Activated B cell treated with CpG ODN at 0.5 μM for 24 hours (primary cell): ENCODE measurements around the gene AGER. TPM values are rescaled to one million over a fixed set of nuclear protein-coding genes. Genes with fewer than 3 reads are reported as not detected.

ENCODE experiments used
- ATAC-seq: fragments of 200-7000 bp; cut with Tn5 transposase; one replicate; pipeline ENCODE4 v1.10.0; 2021; ENCODE audit warnings: low read depth, mild to moderate bottlenecking, moderate library complexity
- CTCF ChIA-PET: fragments of 350-600 bp; sonication (Branson Sonifier 250); formaldehyde crosslinking; loops from one replicate; lab custom pipeline; 2021; ENCODE audit warnings: antibody characterized with exemption; lab: Charles Lee
- POLR2A ChIA-PET: fragments of 350-600 bp; sonication (Branson Sonifier 250); formaldehyde crosslinking; loops from one replicate; lab custom pipeline; 2021; ENCODE audit warnings: antibody characterized with exemption; lab: Charles Lee
- DNase-seq: peaks from one replicate; pipeline ENCODE4 v3.0.0; 2022
- H3K27ac Mint-ChIP-seq: one replicate; pipeline ENCODE4 v1.8.0; 2020; ENCODE audit warnings: mixed read lengths
- H3K27me3 Mint-ChIP-seq: one replicate; pipeline ENCODE4 v1.8.0; 2021; ENCODE audit warnings: mixed read lengths
- H3K36me3 Mint-ChIP-seq: one replicate; pipeline ENCODE4 v1.8.0; 2021; ENCODE audit warnings: low read depth, mixed read lengths
- H3K4me1 Mint-ChIP-seq: one replicate; pipeline ENCODE4 v1.8.0; 2021; ENCODE audit warnings: mixed read lengths
- H3K4me3 Mint-ChIP-seq: one replicate; pipeline ENCODE4 v1.8.0; 2020; ENCODE audit warnings: mild to moderate bottlenecking, mixed read lengths
- H3K9me3 Mint-ChIP-seq: one replicate; pipeline ENCODE4 v1.8.0; 2020; ENCODE audit warnings: mixed read lengths
- intact Hi-C: fragments of 100-400 bp; cut with micrococcal nuclease; formaldehyde crosslinking; loops from one replicate; pipeline ENCODE4 v1.15.1; 2024
- total RNA-seq: library from RNA; stranded (reverse); gene quantifications from 2 replicates; pipeline ENCODE4 v1.2.3, GENCODE V29; 2022
- TF ChIP-seq, protein P1 (sequence below): fragments of 200-600 bp; IDR thresholded peaks from one replicate; pipeline ENCODE4 v1.8.0; 2022; ENCODE audit warnings: antibody characterized with exemption, mild to moderate bottlenecking

AGER gene
- total RNA-seq, 1 donor from 2014 or later, result 30.8 TPM

DNA sequence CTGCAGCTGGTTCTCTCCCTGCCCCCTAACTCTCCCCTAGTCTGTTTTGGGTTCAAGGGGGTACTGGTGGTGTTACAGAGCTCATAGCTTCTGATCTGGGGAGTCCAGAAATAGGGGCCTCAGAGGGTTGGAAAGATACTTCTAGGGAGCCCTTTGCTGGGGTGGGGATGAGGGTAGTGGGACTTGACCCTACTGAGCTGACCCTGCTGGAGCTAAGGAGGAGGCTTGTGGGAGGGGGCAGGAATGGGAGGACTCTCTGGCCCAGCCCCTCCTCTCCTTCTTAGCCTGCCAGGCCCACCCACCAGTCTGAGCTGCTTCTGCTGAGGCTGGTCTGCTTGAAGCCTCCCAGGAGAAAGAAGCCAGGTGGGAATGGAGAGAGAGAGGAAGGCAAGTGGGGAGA, 19.8 kb downstream of the AGER start, which contains the start of gene EGFL8:
EGFL8 (plus strand) TSS at position 301 of the 400 bp plus-strand sequence. CDS start 1,571 bp downstream, outside the sequence.
- intact Hi-C loops, result no loop called here

DNA sequence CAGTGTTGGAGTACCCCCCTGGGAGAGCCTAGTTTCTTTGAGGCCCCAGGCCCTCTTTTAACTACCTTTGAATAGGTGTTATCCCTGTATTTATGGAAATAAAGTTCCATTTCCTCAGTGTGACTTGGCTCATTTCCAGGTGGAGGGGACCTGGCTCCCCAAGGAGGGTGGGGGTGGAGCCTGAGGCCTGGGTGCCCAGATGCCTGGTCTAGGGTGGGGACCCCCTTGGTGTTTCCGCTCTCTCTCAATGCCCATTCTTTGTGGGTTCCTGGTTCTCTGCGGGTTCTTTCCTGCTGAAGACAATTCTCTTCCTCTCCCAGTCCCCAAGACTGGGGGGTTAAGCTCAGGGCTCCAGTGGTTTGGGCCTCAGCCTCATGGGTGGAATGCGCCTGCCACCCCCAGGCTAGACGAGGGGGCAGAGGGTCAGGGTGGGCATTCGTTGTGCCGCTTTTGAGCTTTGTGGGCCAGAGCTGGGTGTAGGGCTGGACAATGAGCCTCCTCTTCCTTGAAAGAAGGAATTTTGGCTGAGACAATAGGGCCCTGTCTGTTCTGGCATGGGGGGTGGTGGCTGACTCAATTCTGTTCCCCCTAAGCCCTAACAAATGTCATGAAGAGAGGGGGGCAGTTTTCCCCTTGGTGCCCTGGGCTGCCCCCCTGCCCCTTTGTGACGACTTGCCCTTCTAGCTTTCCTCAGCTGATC, 20.3 kb downstream of the AGER start:
- H3K27ac Mint-ChIP-seq, result no peak overlapping the region
- peaks cover 11% of the 10 kb centered on the region for H3K36me3 Mint-ChIP-seq
- no peak overlapping the region for H3K4me3 Mint-ChIP-seq
- ChIA-PET CTCF (interaction anchor here (1.6 kb wide), 1 partner anchor 9 kb away, joined by 4 read pairs; no protein-coding TSS in a partner anchor), POLR2A (interaction anchor here (0.5 kb wide), 1 partner anchor 44 kb away, joined by 9 read pairs; no protein-coding TSS in a partner anchor)
- peaks cover 4% of the 10 kb centered on the region for H3K4me1 Mint-ChIP-seq
- DNase-seq, result no peak
- intact Hi-C loops, result no loop called here
- H3K27me3 Mint-ChIP-seq, result no peaks in the 10 kb centered on the region
- no peak for ATAC-seq
- no peaks in the 10 kb centered on the region for H3K9me3 Mint-ChIP-seq
- TF ChIP-seq, protein P1, sequence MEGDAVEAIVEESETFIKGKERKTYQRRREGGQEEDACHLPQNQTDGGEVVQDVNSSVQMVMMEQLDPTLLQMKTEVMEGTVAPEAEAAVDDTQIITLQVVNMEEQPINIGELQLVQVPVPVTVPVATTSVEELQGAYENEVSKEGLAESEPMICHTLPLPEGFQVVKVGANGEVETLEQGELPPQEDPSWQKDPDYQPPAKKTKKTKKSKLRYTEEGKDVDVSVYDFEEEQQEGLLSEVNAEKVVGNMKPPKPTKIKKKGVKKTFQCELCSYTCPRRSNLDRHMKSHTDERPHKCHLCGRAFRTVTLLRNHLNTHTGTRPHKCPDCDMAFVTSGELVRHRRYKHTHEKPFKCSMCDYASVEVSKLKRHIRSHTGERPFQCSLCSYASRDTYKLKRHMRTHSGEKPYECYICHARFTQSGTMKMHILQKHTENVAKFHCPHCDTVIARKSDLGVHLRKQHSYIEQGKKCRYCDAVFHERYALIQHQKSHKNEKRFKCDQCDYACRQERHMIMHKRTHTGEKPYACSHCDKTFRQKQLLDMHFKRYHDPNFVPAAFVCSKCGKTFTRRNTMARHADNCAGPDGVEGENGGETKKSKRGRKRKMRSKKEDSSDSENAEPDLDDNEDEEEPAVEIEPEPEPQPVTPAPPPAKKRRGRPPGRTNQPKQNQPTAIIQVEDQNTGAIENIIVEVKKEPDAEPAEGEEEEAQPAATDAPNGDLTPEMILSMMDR, result no peak

More for the DNA sequence above, 19.8 kb downstream of the AGER start, which contains the start of gene EGFL8:
- H3K36me3 Mint-ChIP-seq, result peaks cover 14% of the 10 kb centered on the region
- TF ChIP-seq, protein P1, result no peak
- peaks cover 4% of the 10 kb centered on the region for H3K4me1 Mint-ChIP-seq
- no peak within 1 kb of the TSS for H3K27ac Mint-ChIP-seq
- DNase-seq (no peak), ATAC-seq (no peak)
- H3K4me3 Mint-ChIP-seq, result no peak within 1 kb of the TSS
- ChIA-PET CTCF (interaction anchor here (1.6 kb wide), 1 partner anchor 10 kb away, joined by 4 read pairs; no protein-coding TSS in a partner anchor), POLR2A (interaction anchor here (0.5 to 1.1 kb wide), 2 partner anchors 43 to 618 kb away, joined by 6 to 9 read pairs; partner anchors contain the start of gene ATP6V1G2)
- H3K9me3 Mint-ChIP-seq, result no peaks in the 10 kb centered on the region
- H3K27me3 Mint-ChIP-seq, result no peaks in the 10 kb centered on the region

DNA sequence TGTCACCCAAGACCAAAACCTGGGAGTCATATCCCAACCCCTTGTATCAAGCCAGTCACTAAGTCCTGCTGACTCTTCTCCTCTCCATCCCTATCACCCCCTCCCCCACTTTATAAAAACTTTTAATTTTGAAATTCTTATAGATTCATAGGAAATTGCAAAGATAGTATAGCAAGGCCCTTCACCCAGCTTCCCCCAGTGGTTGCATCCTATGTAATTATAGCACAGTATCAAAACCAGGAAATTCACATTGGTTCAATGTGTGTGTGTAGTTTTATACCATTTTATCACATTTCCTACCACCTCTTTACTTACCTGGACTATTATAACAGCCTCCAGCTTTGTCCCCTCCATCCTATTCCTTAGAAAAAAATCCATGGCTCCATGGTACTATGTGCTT, 26.0 kb downstream of the AGER start:
- ATAC-seq (no peak), DNase-seq (no peak)
- H3K27ac Mint-ChIP-seq, result no peak overlapping the region
- H3K9me3 Mint-ChIP-seq, result no peaks in the 10 kb centered on the region
- intact Hi-C loops, result loop anchor here (10.0 kb wide), 1 partner anchor 113 kb away; no protein-coding TSS in a partner anchor
- H3K4me1 Mint-ChIP-seq, result peaks cover 20% of the 10 kb centered on the region
- no peaks in the 10 kb centered on the region for H3K36me3 Mint-ChIP-seq
- ChIA-PET CTCF (no interaction called here), POLR2A (no interaction called here)
- H3K27me3 Mint-ChIP-seq, result peaks cover 3% of the 10 kb centered on the region
- TF ChIP-seq, protein P1, result no peak
- no peak overlapping the region for H3K4me3 Mint-ChIP-seq

DNA sequence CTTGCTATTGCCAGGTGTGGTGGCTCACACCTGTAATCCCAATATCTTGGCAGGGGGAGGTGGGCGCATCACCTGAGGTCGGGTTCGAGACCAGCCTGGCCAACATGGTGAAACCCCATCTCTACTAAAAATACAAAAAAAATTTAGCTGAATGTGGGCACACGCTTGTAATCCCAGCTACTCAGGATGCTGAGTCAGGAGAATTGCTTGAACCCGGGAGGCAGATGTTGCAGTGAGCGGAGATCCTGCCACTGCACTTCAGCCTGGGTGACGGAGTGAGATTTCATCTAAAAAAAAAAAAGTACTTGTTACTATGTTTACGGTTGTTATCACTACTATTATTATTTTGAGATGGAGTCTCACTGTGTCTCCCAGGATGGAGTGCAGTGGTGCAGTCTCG, 27.2 kb downstream of the AGER start:
- DNase-seq (no peak), ATAC-seq (no peak)
- ChIA-PET POLR2A (interaction anchor here (0.7 kb wide), 1 partner anchor 14 kb away, joined by 3 read pairs; no protein-coding TSS in a partner anchor), CTCF (no interaction called here)
- Mint-ChIP-seq H3K27ac (no peak overlapping the region), H3K4me3 (no peak overlapping the region), H3K36me3 (no peaks in the 10 kb centered on the region), H3K27me3 (peaks cover 9% of the 10 kb centered on the region), H3K9me3 (no peaks in the 10 kb centered on the region), H3K4me1 (peaks cover 25% of the 10 kb centered on the region)
- intact Hi-C loops, result loop anchor here (10.0 kb wide), 1 partner anchor 112 kb away; no protein-coding TSS in a partner anchor
- TF ChIP-seq, protein P1, result no peak
